Type B pancreatic cell (in vitro differentiated cells): ENCODE results near the gene ACADS. TPM values are rescaled to one million over a fixed set of nuclear protein-coding genes. Genes with fewer than 3 reads are reported as not detected.

Experiments used
- DNase-seq: peaks from one replicate; pipeline ENCODE4 v3.0.0; 2021; ENCODE audit warnings: mixed read lengths; ENCODE audit not compliant: unreplicated experiment; ENCODE audit errors: extremely low spot score
- H3K27ac Mint-ChIP-seq: 2 replicates; pipeline ENCODE4 v1.8.0; 2021; ENCODE audit warnings: mild to moderate bottlenecking, mixed read lengths
- H3K27me3 Mint-ChIP-seq: 2 replicates; pipeline ENCODE4 v1.8.0; 2021; ENCODE audit warnings: mixed read lengths
- H3K36me3 Mint-ChIP-seq: 2 replicates; pipeline ENCODE4 v1.8.0; 2021; ENCODE audit warnings: mixed read lengths
- H3K4me1 Mint-ChIP-seq: one replicate; pipeline ENCODE4 v1.8.0; 2021; ENCODE audit warnings: mixed read lengths; ENCODE audit not compliant: unreplicated experiment
- H3K4me3 Mint-ChIP-seq: 2 replicates; pipeline ENCODE4 v1.8.0; 2021; ENCODE audit warnings: mild to moderate bottlenecking, mixed read lengths
- H3K9me3 Mint-ChIP-seq: 2 replicates; pipeline ENCODE4 v1.8.0; 2021; ENCODE audit warnings: mixed read lengths
- CTCF ChIP-seq: fragments of 200-600 bp; sonication (generic); conservative IDR thresholded peaks from 2 replicates; pipeline ENCODE4 v1.5.0; 2021; ENCODE audit warnings: antibody characterized with exemption, mild to moderate bottlenecking
- total RNA-seq: library from RNA; stranded (reverse); gene quantifications from 2 replicates; pipeline ENCODE4 v1.2.1, GENCODE V29; 2021; ENCODE audit warnings: low replicate concordance

ACADS gene
- total RNA-seq, 1 donor from 2014 or later = 12.1 TPM

GRCh38 chr12:120783197-120783596 lies 57.6 kb downstream of the ACADS start:
- no peaks in the 10 kb centered on the region for H3K27me3 Mint-ChIP-seq
- H3K36me3 Mint-ChIP-seq = peaks cover 12% of the 10 kb centered on the region
- H3K4me1 Mint-ChIP-seq = no peaks in the 10 kb centered on the region
- H3K4me3 Mint-ChIP-seq = no peak overlapping the region
- no peaks in the 10 kb centered on the region for H3K9me3 Mint-ChIP-seq
- no peak overlapping the region for H3K27ac Mint-ChIP-seq
- no peak for DNase-seq
- no peak for TF ChIP-seq CTCF

GRCh38 chr12:120784804-120785203 lies 59.2 kb downstream of the ACADS start:
- DNase-seq = no peak
- no peak for TF ChIP-seq CTCF
- Mint-ChIP-seq H3K9me3 (no peaks in the 10 kb centered on the region), H3K27me3 (no peaks in the 10 kb centered on the region), H3K36me3 (peaks cover 19% of the 10 kb centered on the region), H3K27ac (no peak overlapping the region), H3K4me3 (no peak overlapping the region), H3K4me1 (no peaks in the 10 kb centered on the region)

- Mint-ChIP-seq H3K9me3 (no peaks in the 10 kb centered on the region), H3K36me3 (peaks cover 20% of the 10 kb centered on the region), H3K4me3 (no peak overlapping the region), H3K4me1 (peaks cover 8% of the 10 kb centered on the region), H3K27ac (no peak overlapping the region), H3K27me3 (no peaks in the 10 kb centered on the region)
- no peak for TF ChIP-seq CTCF
- no peak for DNase-seq
Measured at GRCh38 chr12:120787889-120788288, 62.3 kb downstream of the ACADS start.

Other genes with a start within 250 kb of the ACADS start
- 403 and 451 TPM in 2 replicates for gene DYNLL1, start 229.7 kb upstream of the ACADS start, total RNA-seq
- 28.7 and 35.6 TPM in 2 replicates for gene COQ5, start 196.7 kb upstream of the ACADS start, total RNA-seq
- gene RNF10, start 191.5 kb upstream of the ACADS start, total RNA-seq = 162 and 188 TPM in 2 replicates
- 45.6 and 55.2 TPM in 2 replicates for gene POP5, start 144.4 kb upstream of the ACADS start, total RNA-seq
- 0.26 and 0.56 TPM in 2 replicates for gene CABP1, start 85.2 kb upstream of the ACADS start, total RNA-seq
- gene MLEC, start 38.7 kb upstream of the ACADS start, total RNA-seq = 168 and 172 TPM in 2 replicates
- 39.2 and 57.2 TPM in 2 replicates for gene UNC119B, start 15.4 kb upstream of the ACADS start, total RNA-seq
- 67.6 and 67.7 TPM in 2 replicates for gene SPPL3, start 178.5 kb downstream of the ACADS start, total RNA-seq